Measurements from ENCODE around the gene ACTR8. TPM values are rescaled to one million over a fixed set of nuclear protein-coding genes. Genes with fewer than 3 reads are reported as not detected.

Gene ACTR8
- polyA plus RNA-seq, 1 donor (not counting 4 experiments of a cell fraction or from before 2014, with no cell fraction given), result 28.8 TPM

- Histone ChIP-seq H2AFZ (ENCODE audit: control insufficient read depth, low read length) (no peak overlapping the region), H4K20me1 (ENCODE audit: control insufficient read depth, extremely low read depth, insufficient read depth, low read length) (no peaks in the 10 kb centered on the region), H3K4me3 (ENCODE audit: control insufficient read depth in 2 of 3, extremely low read depth in 1 of 3, insufficient read depth in 2 of 3, low read depth in 1 of 3, low read length in 3 of 3) (no peak overlapping the region), H3K27me3 (ENCODE audit: control insufficient read depth, extremely low read depth, insufficient read depth, low read length) (no peaks in the 10 kb centered on the region), H3K36me3 (ENCODE audit: control insufficient read depth in 2 of 2, extremely low read depth in 1 of 2, insufficient read depth in 2 of 2, low read length in 2 of 2) (no peaks in the 10 kb centered on the region), H3K4me2 (ENCODE audit: control insufficient read depth, extremely low read depth, insufficient read depth, low read depth, low read length) (no peak overlapping the region), H3K9ac (ENCODE audit: control insufficient read depth, extremely low read depth, insufficient read depth, low read length) (no peak overlapping the region), H3K9me3 (ENCODE audit: control insufficient read depth, low read depth, low read length) (no peaks in the 10 kb centered on the region), H3K9me1 (ENCODE audit: control insufficient read depth, extremely low read depth, insufficient read depth, low read length) (no peaks in the 10 kb centered on the region), H3K27ac (ENCODE audit: control insufficient read depth, insufficient read depth, low read length) (no peak overlapping the region), H3K79me2 (ENCODE audit: control insufficient read depth, insufficient read depth, low read length) (no peaks in the 10 kb centered on the region), H3K4me1 (ENCODE audit: control insufficient read depth, extremely low read depth, insufficient read depth, low read length) (no peaks in the 10 kb centered on the region)
- DNase-seq (ENCODE audit: low read depth, low spot score), result no peak
- TF ChIP-seq, protein P1, sequence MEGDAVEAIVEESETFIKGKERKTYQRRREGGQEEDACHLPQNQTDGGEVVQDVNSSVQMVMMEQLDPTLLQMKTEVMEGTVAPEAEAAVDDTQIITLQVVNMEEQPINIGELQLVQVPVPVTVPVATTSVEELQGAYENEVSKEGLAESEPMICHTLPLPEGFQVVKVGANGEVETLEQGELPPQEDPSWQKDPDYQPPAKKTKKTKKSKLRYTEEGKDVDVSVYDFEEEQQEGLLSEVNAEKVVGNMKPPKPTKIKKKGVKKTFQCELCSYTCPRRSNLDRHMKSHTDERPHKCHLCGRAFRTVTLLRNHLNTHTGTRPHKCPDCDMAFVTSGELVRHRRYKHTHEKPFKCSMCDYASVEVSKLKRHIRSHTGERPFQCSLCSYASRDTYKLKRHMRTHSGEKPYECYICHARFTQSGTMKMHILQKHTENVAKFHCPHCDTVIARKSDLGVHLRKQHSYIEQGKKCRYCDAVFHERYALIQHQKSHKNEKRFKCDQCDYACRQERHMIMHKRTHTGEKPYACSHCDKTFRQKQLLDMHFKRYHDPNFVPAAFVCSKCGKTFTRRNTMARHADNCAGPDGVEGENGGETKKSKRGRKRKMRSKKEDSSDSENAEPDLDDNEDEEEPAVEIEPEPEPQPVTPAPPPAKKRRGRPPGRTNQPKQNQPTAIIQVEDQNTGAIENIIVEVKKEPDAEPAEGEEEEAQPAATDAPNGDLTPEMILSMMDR (optimal IDR thresholded peaks at IDR 0.05 in 1 of 3, IDR thresholded peaks at IDR 0.05 in 1 of 3, conservative IDR thresholded peaks at IDR 0.05 in 1 of 3; ENCODE audit: extremely low read depth in 1 of 3, insufficient read depth in 2 of 3, low read length in 3 of 3), result no peak
- no peak for TF ChIP-seq EZH2 (IDR thresholded peaks at IDR 0.05; ENCODE audit: low read length)
- FAIRE-seq, result no peak
- dilution Hi-C loops (cut with MboI; ENCODE audit: extremely low pct_ligation_motif_present, low sequenced_read_pairs), result no loop called here
Observed at GRCh38 chr3:53817809-53818208, 64.1 kb downstream of the ACTR8 start.

- Histone ChIP-seq H4K20me1 (ENCODE audit: control insufficient read depth, extremely low read depth, insufficient read depth, low read length) (no peaks in the 10 kb centered on the region), H3K79me2 (ENCODE audit: control insufficient read depth, insufficient read depth, low read length) (no peaks in the 10 kb centered on the region), H3K36me3 (ENCODE audit: control insufficient read depth in 2 of 2, extremely low read depth in 1 of 2, insufficient read depth in 2 of 2, low read length in 2 of 2) (no peaks in the 10 kb centered on the region), H3K27ac (ENCODE audit: control insufficient read depth, insufficient read depth, low read length) (no peak overlapping the region), H3K9ac (ENCODE audit: control insufficient read depth, extremely low read depth, insufficient read depth, low read length) (no peak overlapping the region), H3K4me2 (ENCODE audit: control insufficient read depth, extremely low read depth, insufficient read depth, low read depth, low read length) (no peak overlapping the region), H3K27me3 (ENCODE audit: control insufficient read depth, extremely low read depth, insufficient read depth, low read length) (no peaks in the 10 kb centered on the region), H3K4me1 (ENCODE audit: control insufficient read depth, extremely low read depth, insufficient read depth, low read length) (no peaks in the 10 kb centered on the region), H2AFZ (ENCODE audit: control insufficient read depth, low read length) (no peak overlapping the region), H3K4me3 (ENCODE audit: control insufficient read depth in 2 of 3, extremely low read depth in 1 of 3, insufficient read depth in 2 of 3, low read depth in 1 of 3, low read length in 3 of 3) (no peak overlapping the region), H3K9me1 (ENCODE audit: control insufficient read depth, extremely low read depth, insufficient read depth, low read length) (no peaks in the 10 kb centered on the region), H3K9me3 (ENCODE audit: control insufficient read depth, low read depth, low read length) (no peaks in the 10 kb centered on the region)
- dilution Hi-C loops (cut with MboI; ENCODE audit: extremely low pct_ligation_motif_present, low sequenced_read_pairs), result no loop called here
- TF ChIP-seq, protein P1 (optimal IDR thresholded peaks at IDR 0.05 in 1 of 3, IDR thresholded peaks at IDR 0.05 in 1 of 3, conservative IDR thresholded peaks at IDR 0.05 in 1 of 3; ENCODE audit: extremely low read depth in 1 of 3, insufficient read depth in 2 of 3, low read length in 3 of 3), result no peak
- TF ChIP-seq EZH2 (IDR thresholded peaks at IDR 0.05; ENCODE audit: low read length), result no peak
- FAIRE-seq (no peak), DNase-seq (ENCODE audit: low read depth, low spot score) (no peak)
Observed at GRCh38 chr3:53817211-53817610, 64.7 kb downstream of the ACTR8 start.

Other genes starting within 250 kb of the ACTR8 start
- 0.04 TPM in 1 of 3 replicates, not detected in the others for gene CHDH, start 35.7 kb downstream of the ACTR8 start, polyA plus RNA-seq
- 0.08 TPM in 1 of 3 replicates, not detected in the others for gene IL17RB, start 35.6 kb downstream of the ACTR8 start, polyA plus RNA-seq
- 44.1 to 94.9 TPM (median 73.6 TPM) in 3 replicates for gene SELENOK, start 9.7 kb upstream of the ACTR8 start, polyA plus RNA-seq
- 0.02 to 0.15 TPM (median 0.08 TPM) in 3 replicates for gene CACNA2D3, start 240.4 kb upstream of the ACTR8 start, polyA plus RNA-seq

Data from keratinocyte (primary cell).